Muscle layer of colon (tissue), 2 donors: Measurements from ENCODE around the gene EPB41.

Source experiments
- H3K27ac ChIP-seq: one replicate; pipeline ENCODE4 v1.7.0; 2013; ENCODE audit warnings: low read depth, mild to moderate bottlenecking, low read length, moderate library complexity
- H3K27me3 ChIP-seq, 2 donors: one replicate each; pipeline ENCODE4 v1.7.0; 2013; ENCODE audit warnings: low read length in 2 of 2, mild to moderate bottlenecking in 2 of 2; ENCODE audit not compliant: insufficient read depth in 2 of 2, control insufficient read depth in 1 of 2
- H3K36me3 ChIP-seq: one replicate; pipeline ENCODE4 v1.7.0; 2013; ENCODE audit warnings: mild to moderate bottlenecking, low read length; ENCODE audit not compliant: insufficient read depth
- H3K4me1 ChIP-seq: one replicate; pipeline ENCODE4 v1.7.0; 2013; ENCODE audit warnings: mild to moderate bottlenecking, low read length; ENCODE audit not compliant: insufficient read depth
- H3K4me3 ChIP-seq, 2 donors: one replicate each; pipeline ENCODE4 v1.7.0; 2013; ENCODE audit warnings: low read length in 2 of 2, low read depth in 1 of 2, mild to moderate bottlenecking in 1 of 2, moderate library complexity in 1 of 2
- H3K9ac ChIP-seq: one replicate; pipeline ENCODE4 v1.7.0; 2013; ENCODE audit warnings: low read length
- H3K9me3 ChIP-seq: one replicate; pipeline ENCODE4 v1.7.0; 2013; ENCODE audit warnings: mild to moderate bottlenecking, low read length
- donor health status: abdominal sarcoma.
- donor health status: Adenocarcinoma of cecum.

Gene EPB41

DNA sequence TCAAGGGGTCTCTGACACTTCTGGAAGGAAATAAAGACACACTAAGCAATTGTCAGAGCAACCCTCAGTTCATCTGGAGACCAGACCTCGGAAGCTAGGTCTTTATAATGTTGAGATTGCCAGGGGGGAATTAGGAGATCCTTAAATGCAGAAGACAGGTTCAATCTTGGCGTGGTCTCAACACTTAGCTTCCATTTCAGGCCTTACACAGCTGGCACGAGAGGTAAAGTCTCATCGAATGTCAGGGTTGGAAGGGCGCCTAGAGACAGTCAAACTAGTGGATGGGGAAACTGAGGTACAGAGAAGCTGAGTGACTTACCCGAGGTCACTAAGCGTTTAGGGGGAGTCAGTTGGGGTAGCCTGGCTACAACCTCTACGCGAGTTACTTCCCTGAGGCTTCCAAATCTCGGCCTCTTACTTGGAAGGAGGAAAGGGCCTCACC is 562 bp upstream of the EPB41 start:
- Histone ChIP-seq H3K27me3 (no peaks in the 10 kb centered on the region), H3K36me3 (no peaks in the 10 kb centered on the region), H3K4me3 (peak overlapping the region; percentile 64 to 71), H3K27ac (no peak overlapping the region), H3K9me3 (no peaks in the 10 kb centered on the region), H3K9ac (peak overlapping the region; percentile 67), H3K4me1 (peaks cover 13% of the 10 kb centered on the region)

DNA sequence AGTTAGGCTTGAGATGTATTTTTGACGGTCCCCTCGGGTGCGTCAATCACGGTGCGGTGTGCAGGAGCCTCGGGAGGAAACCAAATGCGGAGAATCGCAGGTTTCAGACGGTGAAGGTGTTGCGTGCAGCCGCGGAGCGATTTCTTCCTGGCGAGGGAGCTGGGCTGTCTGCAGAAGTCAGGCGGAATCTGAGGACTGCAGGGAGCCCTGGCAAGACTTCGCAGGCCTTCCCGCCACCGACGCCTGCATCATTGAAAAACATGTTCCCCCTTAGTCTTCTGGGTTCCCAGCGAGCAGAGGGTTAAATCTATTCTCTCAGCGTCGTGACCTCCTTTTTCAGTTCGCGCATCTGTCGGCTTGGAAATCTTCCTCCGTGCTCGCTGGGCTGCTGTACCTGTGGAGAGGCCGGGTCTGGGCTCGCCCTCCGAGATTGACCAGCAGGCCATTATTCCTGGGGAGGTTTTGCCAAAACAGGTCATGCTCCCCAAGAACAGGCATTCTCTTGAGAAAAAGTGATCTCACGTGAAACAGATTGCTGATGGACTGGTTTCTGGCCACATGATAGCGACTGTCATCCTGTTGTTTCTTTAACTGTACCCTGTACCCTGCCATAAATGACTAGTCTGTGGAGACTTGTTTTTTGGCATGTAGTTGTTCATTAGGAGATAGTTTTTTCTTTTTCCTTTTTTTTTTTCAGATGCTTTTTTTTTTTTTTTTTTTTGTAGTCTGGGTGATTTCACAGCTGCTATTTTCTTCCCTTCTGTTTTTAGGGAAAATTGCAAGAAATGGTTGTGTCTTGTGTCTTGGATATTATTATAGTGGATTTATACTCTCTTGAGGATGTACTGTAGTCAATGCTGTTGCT is 894 bp downstream of the EPB41 start:
- Histone ChIP-seq H3K27ac (no peak overlapping the region), H3K27me3 (no peaks in the 10 kb centered on the region), H3K9me3 (no peaks in the 10 kb centered on the region), H3K4me3 (peak overlapping the region; percentile 64 to 71), H3K4me1 (peaks cover 13% of the 10 kb centered on the region), H3K9ac (no peak overlapping the region), H3K36me3 (no peaks in the 10 kb centered on the region)

DNA sequence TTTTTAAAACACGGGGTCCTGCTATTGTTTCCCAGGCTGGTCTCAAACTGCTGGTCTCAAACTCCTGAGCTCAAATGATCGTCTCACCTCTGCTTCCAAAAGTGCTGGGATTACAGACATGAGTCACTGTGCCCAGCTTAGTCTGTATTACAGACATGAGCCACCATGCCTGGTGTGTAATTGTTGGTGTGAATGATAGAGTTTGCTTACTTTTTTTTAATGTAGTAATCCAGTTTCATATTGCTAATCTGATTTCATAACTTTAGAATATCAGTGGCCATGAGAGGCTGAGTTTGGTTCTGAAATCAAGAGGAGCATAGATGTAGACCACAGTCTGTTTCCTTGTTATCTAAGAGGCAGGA is 3.4 kb downstream of the EPB41 start:
- Histone ChIP-seq H3K27me3 (no peaks in the 10 kb centered on the region), H3K9ac (no peak overlapping the region)

DNA sequence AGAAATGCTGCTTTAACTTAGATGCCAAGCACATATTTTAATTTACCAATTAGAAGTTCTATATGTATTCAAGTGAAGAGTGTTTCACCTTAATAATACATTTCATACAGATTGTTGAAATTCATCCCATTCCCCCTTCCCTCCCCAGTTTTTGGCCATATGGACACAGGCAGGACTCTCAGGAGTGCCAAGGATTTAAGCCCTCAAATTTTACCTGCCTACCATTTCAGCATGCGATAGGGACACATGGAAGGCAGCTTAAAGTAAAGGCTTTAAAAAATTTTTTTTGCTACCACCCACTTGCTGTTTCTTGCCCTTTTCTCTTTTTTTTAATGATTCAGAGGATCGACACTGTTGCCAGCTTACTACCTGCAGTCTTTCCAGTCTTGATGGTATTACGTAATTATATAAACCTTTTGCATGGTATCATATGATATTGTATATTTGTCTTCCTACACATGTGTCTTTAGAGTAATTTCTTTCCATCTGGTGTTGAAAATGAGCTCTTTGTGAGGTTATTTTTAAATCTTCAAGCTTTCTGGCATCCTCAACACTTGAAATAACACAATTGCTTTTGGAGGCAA is 7.0 kb downstream of the EPB41 start:
- no peaks in the 10 kb centered on the region for H3K27me3 ChIP-seq
- H3K9me3 ChIP-seq, result no peaks in the 10 kb centered on the region
- no peak overlapping the region for H3K9ac ChIP-seq
- no peak overlapping the region for H3K4me3 ChIP-seq
- H3K27ac ChIP-seq, result no peak overlapping the region
- no peaks in the 10 kb centered on the region for H3K36me3 ChIP-seq
- no peaks in the 10 kb centered on the region for H3K4me1 ChIP-seq

More for the DNA sequence above, 3.4 kb downstream of the EPB41 start:
- Histone ChIP-seq H3K36me3 (no peaks in the 10 kb centered on the region), H3K4me3 (no peak overlapping the region), H3K4me1 (peaks cover 13% of the 10 kb centered on the region), H3K9me3 (no peaks in the 10 kb centered on the region), H3K27ac (no peak overlapping the region)

DNA sequence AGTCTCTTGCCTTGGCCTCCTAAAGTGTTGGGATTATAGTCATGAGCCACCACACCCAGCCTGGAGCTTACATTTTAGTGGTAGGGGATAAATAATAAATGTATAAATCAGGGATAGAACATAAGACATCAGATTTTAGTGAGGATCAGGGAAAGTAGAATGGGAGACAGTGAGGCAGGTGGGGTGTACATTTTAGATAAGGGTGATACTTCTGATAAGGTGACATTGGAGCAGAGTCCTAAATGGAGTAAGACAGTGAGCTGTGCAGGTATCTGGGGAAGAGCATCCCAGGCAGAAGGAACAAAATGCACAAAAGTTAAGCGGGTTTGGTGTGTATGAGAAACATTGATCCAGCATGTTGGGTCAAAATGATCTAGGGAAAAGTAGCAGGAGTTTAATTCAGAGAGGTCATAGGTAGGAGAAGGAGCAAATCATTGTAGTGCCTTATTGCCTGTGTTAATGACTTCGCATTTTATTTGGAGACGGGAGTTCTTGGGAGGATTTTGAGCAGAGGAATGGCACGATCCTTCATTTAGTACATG is 11.1 kb downstream of the EPB41 start:
- Histone ChIP-seq H3K36me3 (no peaks in the 10 kb centered on the region), H3K9ac (no peak overlapping the region), H3K9me3 (no peaks in the 10 kb centered on the region), H3K4me1 (peaks cover 24% of the 10 kb centered on the region), H3K27ac (no peak overlapping the region), H3K4me3 (no peak overlapping the region), H3K27me3 (no peaks in the 10 kb centered on the region)

DNA sequence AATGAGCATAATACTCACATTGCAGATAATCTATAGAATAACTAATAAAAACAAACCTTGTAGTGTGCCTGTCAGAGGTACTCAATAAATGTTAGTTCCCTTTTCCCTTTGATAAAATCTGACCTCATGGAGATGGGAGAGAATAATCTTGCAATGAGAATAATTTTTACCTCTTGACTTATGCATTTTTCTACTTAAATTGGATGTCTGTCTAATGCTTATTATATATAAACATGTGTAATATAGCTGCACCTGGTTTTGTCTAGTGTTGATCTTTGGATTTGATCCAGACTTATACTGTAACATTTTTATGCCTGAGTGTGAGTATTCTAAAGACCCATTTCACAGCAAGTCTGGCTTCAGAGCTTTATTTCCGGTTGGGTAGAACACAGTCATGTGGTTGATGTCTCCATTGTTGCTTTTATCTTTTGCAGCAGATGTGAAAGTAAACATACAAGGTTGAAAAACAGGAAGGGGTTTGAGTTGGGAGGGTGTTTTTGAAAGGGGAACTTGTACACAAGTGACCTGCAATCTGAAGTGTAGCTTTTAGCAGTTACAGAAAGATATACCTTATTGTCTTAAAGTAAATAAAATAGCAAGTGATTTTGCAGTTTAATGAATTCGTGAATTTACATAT is 12.4 kb downstream of the EPB41 start:
- H3K27me3 ChIP-seq, result no peaks in the 10 kb centered on the region
- H3K4me1 ChIP-seq, result peaks cover 24% of the 10 kb centered on the region
- no peaks in the 10 kb centered on the region for H3K9me3 ChIP-seq
- no peaks in the 10 kb centered on the region for H3K36me3 ChIP-seq
- no peak overlapping the region for H3K9ac ChIP-seq
- no peak overlapping the region for H3K4me3 ChIP-seq
- no peak overlapping the region for H3K27ac ChIP-seq

DNA sequence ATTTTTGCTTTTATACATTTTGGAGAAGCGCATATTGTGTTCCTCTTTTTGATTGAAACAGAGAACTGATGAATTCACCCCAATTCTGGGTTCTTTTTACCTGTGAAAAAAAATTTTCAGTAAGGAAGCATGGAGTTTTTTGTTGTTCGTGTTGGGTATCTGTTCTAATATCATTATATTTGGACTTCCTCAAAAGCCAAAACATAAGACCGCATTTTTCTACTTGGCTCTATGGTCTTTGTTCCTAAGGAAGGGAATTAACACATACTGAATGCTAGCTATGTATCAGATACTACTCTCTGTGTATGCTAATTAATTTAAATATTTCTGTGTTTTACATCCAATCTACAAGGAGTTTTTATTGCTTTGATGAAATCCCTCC is 12.9 kb downstream of the EPB41 start:
- Histone ChIP-seq H3K36me3 (no peaks in the 10 kb centered on the region), H3K9ac (no peak overlapping the region), H3K4me1 (peaks cover 24% of the 10 kb centered on the region), H3K4me3 (no peak overlapping the region), H3K27me3 (no peaks in the 10 kb centered on the region), H3K27ac (no peak overlapping the region), H3K9me3 (no peaks in the 10 kb centered on the region)

DNA sequence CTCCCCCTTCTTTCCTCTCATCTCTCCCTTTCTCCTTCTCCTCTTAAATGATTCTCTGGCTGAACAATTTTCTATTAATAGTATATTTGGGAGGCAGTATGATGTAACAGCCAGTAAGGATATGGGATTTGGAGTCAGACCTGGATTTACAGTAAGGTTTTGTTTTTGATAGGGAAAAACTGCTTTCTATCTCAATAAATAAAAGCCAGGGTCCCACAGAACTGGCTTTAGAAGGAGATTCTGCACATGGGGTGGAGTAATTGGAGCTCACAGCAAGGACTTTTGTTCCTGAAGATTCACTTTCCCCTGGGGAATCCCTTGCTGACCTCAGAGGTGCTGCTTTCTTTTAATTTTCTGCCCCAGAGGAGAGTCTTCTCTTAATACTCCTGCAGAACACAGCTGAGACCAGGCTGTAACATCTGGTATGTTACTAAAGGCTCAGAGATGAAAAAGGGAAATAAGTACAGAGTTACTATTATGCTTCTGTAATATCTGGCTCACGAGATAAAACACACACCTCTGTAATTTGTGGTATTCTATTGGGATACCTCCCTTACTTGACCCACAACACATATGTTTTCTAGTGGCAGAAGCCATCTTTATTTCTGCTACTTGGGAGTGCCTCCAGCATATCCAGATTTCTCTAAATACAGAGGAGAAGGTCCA is 13.4 kb downstream of the EPB41 start:
- Histone ChIP-seq H3K9ac (no peak overlapping the region), H3K4me1 (peaks cover 24% of the 10 kb centered on the region), H3K27me3 (no peaks in the 10 kb centered on the region), H3K27ac (peak overlapping the region; percentile 5), H3K4me3 (no peak overlapping the region), H3K9me3 (no peaks in the 10 kb centered on the region), H3K36me3 (no peaks in the 10 kb centered on the region)

DNA sequence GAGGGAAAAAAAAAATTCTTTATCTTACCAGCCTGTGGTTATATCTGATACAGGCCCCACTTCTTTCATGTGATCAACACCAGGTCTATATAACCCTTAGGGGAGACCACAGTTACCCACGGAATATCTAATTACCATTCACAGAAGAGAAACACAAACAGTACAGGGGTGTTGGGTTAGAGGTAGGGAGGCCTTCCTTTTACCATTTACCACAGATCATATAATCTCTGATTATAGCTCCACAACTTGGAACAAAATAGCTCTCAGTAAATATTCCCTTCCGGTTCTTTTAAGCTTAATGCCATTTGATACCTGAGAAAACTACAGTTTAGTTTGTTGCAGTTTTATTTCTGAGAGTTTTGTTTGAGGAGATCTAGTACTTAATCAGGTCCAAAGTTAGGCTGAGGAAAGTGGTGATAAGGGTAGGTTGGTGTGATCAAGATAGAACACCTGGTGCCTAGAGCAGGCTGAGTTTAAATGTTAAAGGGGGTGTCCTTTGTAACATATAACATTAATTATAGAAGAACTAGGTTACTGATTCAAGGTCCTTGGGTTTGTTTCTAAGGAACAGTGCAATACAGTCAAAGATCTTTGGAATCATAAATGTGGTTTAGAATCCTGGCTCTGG is 14.1 kb downstream of the EPB41 start:
- H3K27me3 ChIP-seq, result no peaks in the 10 kb centered on the region
- no peaks in the 10 kb centered on the region for H3K9me3 ChIP-seq
- no peaks in the 10 kb centered on the region for H3K36me3 ChIP-seq
- H3K4me3 ChIP-seq, result no peak overlapping the region
- no peak overlapping the region for H3K9ac ChIP-seq
- H3K4me1 ChIP-seq, result peaks cover 24% of the 10 kb centered on the region
- peak overlapping the region; percentile 5 for H3K27ac ChIP-seq

DNA sequence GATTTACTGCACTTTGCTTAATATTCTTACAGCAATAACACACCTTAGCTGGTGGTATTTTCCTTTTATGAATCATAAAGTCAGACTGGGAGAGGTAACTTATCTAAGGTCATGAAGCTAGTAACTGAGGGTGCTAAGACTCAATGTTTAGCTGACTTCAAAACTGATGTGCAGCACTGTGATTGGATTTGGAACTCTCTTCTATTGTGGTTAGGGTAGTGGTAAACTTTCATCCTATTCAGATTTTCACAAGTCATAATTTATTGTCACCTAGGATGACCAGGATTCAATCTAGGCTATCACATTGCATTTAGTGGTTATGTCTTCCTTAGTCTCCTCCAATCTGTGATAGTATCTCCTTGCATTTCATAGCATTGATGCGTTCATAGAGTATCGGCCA is 18.9 kb downstream of the EPB41 start:
- H3K36me3 ChIP-seq, result no peaks in the 10 kb centered on the region
- no peaks in the 10 kb centered on the region for H3K27me3 ChIP-seq
- no peak overlapping the region for H3K9ac ChIP-seq
- no peaks in the 10 kb centered on the region for H3K9me3 ChIP-seq
- no peak overlapping the region for H3K4me3 ChIP-seq
- H3K4me1 ChIP-seq, result peaks cover 6% of the 10 kb centered on the region
- H3K27ac ChIP-seq, result no peak overlapping the region

DNA sequence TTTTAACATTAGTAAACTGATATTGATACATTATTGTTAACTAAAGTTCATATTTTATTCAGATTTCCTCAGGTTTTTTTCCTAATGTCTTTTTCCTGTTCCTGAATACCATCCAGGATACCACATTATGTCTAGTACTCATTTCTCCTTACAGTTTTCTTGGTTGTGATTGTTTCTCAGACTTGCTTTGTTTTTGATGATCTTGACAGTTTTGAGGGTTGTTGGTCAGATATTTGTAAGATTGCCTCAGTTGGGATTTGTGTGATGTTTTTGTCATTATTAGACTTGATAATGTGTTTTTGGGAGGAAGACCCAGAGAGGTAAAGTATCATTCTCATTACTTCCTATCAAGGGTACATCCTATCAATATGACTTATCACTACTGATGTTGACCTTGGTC is 19.5 kb downstream of the EPB41 start:
- Histone ChIP-seq H3K27me3 (no peaks in the 10 kb centered on the region), H3K36me3 (no peaks in the 10 kb centered on the region), H3K9me3 (no peaks in the 10 kb centered on the region), H3K9ac (no peak overlapping the region), H3K4me1 (no peaks in the 10 kb centered on the region), H3K4me3 (no peak overlapping the region), H3K27ac (no peak overlapping the region)
